Central memory CD8-positive, alpha-beta T cell (primary cell): ENCODE results near the gene TMEM175.
A peak's percentile ranks its signal among the peaks of the same experiment; 100 is the strongest.

Experiments
- ATAC-seq: fragments of 150-1000 bp; cut with Tn5 transposase; replicated peaks from 2 replicates; pipeline ENCODE4 v1.10.0; 2022; ENCODE audit warnings: mild to moderate bottlenecking, moderate FRiP score, moderate number of reproducible peaks; ENCODE audit not compliant: poor library complexity, severe bottlenecking; ENCODE audit errors: extremely low read depth
- DNase-seq, 2 donors: peaks; one replicate each; pipeline ENCODE4 v3.0.0; 2021; ENCODE audit warnings: low spot score in 2 of 2
- H3K27ac Mint-ChIP-seq: one replicate; pipeline ENCODE4 v1.8.0; 2022; ENCODE audit warnings: low read depth, mild to moderate bottlenecking, moderate library complexity, mixed read lengths
- H3K27me3 Mint-ChIP-seq: one replicate; pipeline ENCODE4 v1.8.0; 2022; ENCODE audit warnings: mixed read lengths
- H3K36me3 Mint-ChIP-seq: one replicate; pipeline ENCODE4 v1.8.0; 2022; ENCODE audit warnings: mild to moderate bottlenecking, moderate library complexity, mixed read lengths; ENCODE audit not compliant: insufficient read depth
- H3K4me1 Mint-ChIP-seq: one replicate; pipeline ENCODE4 v1.8.0; 2022; ENCODE audit warnings: mixed read lengths
- H3K4me3 Mint-ChIP-seq: one replicate; pipeline ENCODE4 v1.8.0; 2022; ENCODE audit warnings: mild to moderate bottlenecking, moderate library complexity, mixed read lengths
- H3K9me3 Mint-ChIP-seq: one replicate; pipeline ENCODE4 v1.8.0; 2022; ENCODE audit warnings: mixed read lengths

The TMEM175 gene

GRCh38 chr4:954211-955020 lies 22.2 kb downstream of the TMEM175 start:
- H3K27ac Mint-ChIP-seq: no peak overlapping the region
- H3K4me1 Mint-ChIP-seq: peaks cover 6% of the 10 kb centered on the region
- DNase-seq: no peak
- peaks cover 11% of the 10 kb centered on the region for H3K36me3 Mint-ChIP-seq
- ATAC-seq: no peak
- H3K9me3 Mint-ChIP-seq: no peaks in the 10 kb centered on the region
- H3K27me3 Mint-ChIP-seq: no peaks in the 10 kb centered on the region
- no peak overlapping the region for H3K4me3 Mint-ChIP-seq

- no peak for DNase-seq
- Mint-ChIP-seq H3K4me3 (no peak overlapping the region), H3K27me3 (no peaks in the 10 kb centered on the region), H3K9me3 (no peaks in the 10 kb centered on the region), H3K27ac (no peak overlapping the region), H3K4me1 (peaks cover 6% of the 10 kb centered on the region), H3K36me3 (peaks cover 15% of the 10 kb centered on the region)
- no peak for ATAC-seq
These were observed 23.1 kb downstream of the TMEM175 start for GRCh38 chr4:955161-955921.

- no peak for DNase-seq
- no peak for ATAC-seq
- H3K4me1 Mint-ChIP-seq: peaks cover 6% of the 10 kb centered on the region
- H3K27me3 Mint-ChIP-seq: no peaks in the 10 kb centered on the region
- H3K4me3 Mint-ChIP-seq: no peak overlapping the region
- H3K9me3 Mint-ChIP-seq: no peaks in the 10 kb centered on the region
- no peak overlapping the region for H3K27ac Mint-ChIP-seq
- H3K36me3 Mint-ChIP-seq: peaks cover 17% of the 10 kb centered on the region
These were observed 23.7 kb downstream of the TMEM175 start for GRCh38 chr4:955931-956381.

- H3K36me3 Mint-ChIP-seq: peaks cover 15% of the 10 kb centered on the region
- DNase-seq: no peak
- no peak overlapping the region for H3K27ac Mint-ChIP-seq
- H3K4me3 Mint-ChIP-seq: no peak overlapping the region
- ATAC-seq: no peak
- H3K9me3 Mint-ChIP-seq: no peaks in the 10 kb centered on the region
- no peaks in the 10 kb centered on the region for H3K27me3 Mint-ChIP-seq
- peaks cover 6% of the 10 kb centered on the region for H3K4me1 Mint-ChIP-seq
These were observed 24.4 kb downstream of the TMEM175 start for GRCh38 chr4:956531-957230.

GRCh38 chr4:957231-957580 lies 24.9 kb downstream of the TMEM175 start:
- ATAC-seq (no peak), DNase-seq (no peak)
- no peak overlapping the region for H3K27ac Mint-ChIP-seq
- peaks cover 17% of the 10 kb centered on the region for H3K36me3 Mint-ChIP-seq
- H3K9me3 Mint-ChIP-seq: no peaks in the 10 kb centered on the region
- H3K27me3 Mint-ChIP-seq: no peaks in the 10 kb centered on the region
- H3K4me1 Mint-ChIP-seq: peaks cover 3% of the 10 kb centered on the region
- no peak overlapping the region for H3K4me3 Mint-ChIP-seq

GRCh38 chr4:957581-958313 lies 25.5 kb downstream of the TMEM175 start:
- Mint-ChIP-seq H3K9me3 (no peaks in the 10 kb centered on the region), H3K36me3 (peaks cover 18% of the 10 kb centered on the region), H3K4me3 (no peak overlapping the region), H3K27me3 (no peaks in the 10 kb centered on the region), H3K4me1 (no peaks in the 10 kb centered on the region), H3K27ac (no peak overlapping the region)
- ATAC-seq (no peak), DNase-seq (no peak)

GRCh38 chr4:958314-958665 lies 26.0 kb downstream of the TMEM175 start:
- Mint-ChIP-seq H3K4me3 (no peak overlapping the region), H3K27ac (no peak overlapping the region), H3K36me3 (peaks cover 20% of the 10 kb centered on the region), H3K27me3 (no peaks in the 10 kb centered on the region), H3K9me3 (no peaks in the 10 kb centered on the region), H3K4me1 (no peaks in the 10 kb centered on the region)
- DNase-seq (no peak), ATAC-seq (no peak)

- Mint-ChIP-seq H3K36me3 (peaks cover 22% of the 10 kb centered on the region), H3K9me3 (no peaks in the 10 kb centered on the region), H3K4me1 (no peaks in the 10 kb centered on the region), H3K27me3 (no peaks in the 10 kb centered on the region), H3K4me3 (no peak overlapping the region), H3K27ac (peak overlapping the region; percentile 46)
- ATAC-seq: no peak
- no peak for DNase-seq
These were observed 26.6 kb downstream of the TMEM175 start for GRCh38 chr4:958696-959337.

GRCh38 chr4:959338-960139 lies 27.3 kb downstream of the TMEM175 start:
- Mint-ChIP-seq H3K27ac (peak overlapping the region; percentile 46), H3K9me3 (no peaks in the 10 kb centered on the region)
- ATAC-seq: no peak

GRCh38 chr4:960140-960635 lies 27.9 kb downstream of the TMEM175 start:
- H3K36me3 Mint-ChIP-seq: peaks cover 20% of the 10 kb centered on the region
- ATAC-seq: no peak
- H3K27me3 Mint-ChIP-seq: no peaks in the 10 kb centered on the region
- no peaks in the 10 kb centered on the region for H3K4me1 Mint-ChIP-seq
- no peaks in the 10 kb centered on the region for H3K9me3 Mint-ChIP-seq
- no peak overlapping the region for H3K4me3 Mint-ChIP-seq
- no peak for DNase-seq
- no peak overlapping the region for H3K27ac Mint-ChIP-seq

More at GRCh38 chr4:959338-960139, 27.3 kb downstream of the TMEM175 start:
- Mint-ChIP-seq H3K36me3 (peaks cover 19% of the 10 kb centered on the region), H3K27me3 (no peaks in the 10 kb centered on the region), H3K4me1 (no peaks in the 10 kb centered on the region), H3K4me3 (no peak overlapping the region)
- DNase-seq: no peak

GRCh38 chr4:960636-961350 lies 28.5 kb downstream of the TMEM175 start:
- no peaks in the 10 kb centered on the region for H3K4me1 Mint-ChIP-seq
- H3K27ac Mint-ChIP-seq: no peak overlapping the region
- H3K9me3 Mint-ChIP-seq: no peaks in the 10 kb centered on the region
- no peak overlapping the region for H3K4me3 Mint-ChIP-seq
- H3K36me3 Mint-ChIP-seq: peaks cover 23% of the 10 kb centered on the region
- DNase-seq (no peak), ATAC-seq (no peak)
- H3K27me3 Mint-ChIP-seq: no peaks in the 10 kb centered on the region
